HUES6 (cell line): ENCODE measurements around the gene FAM81B.
"Not testable (repeated sequence)": the region's sequence is repeated elsewhere in the genome, so short reads cannot be mapped to it uniquely, and the experiment has no call there.

Experiments
- H3K27ac ChIP-seq: 2 replicates; pipeline ENCODE4 v1.7.0; 2013; ENCODE audit warnings: low read depth, mild to moderate bottlenecking, low read length, inconsistent platforms
- H3K27me3 ChIP-seq: 2 replicates; pipeline ENCODE4 v1.6.1; 2013; ENCODE audit warnings: low read length; ENCODE audit not compliant: control insufficient read depth, insufficient read depth
- H3K36me3 ChIP-seq: 2 replicates; pipeline ENCODE4 v1.6.1; 2013; ENCODE audit warnings: low read length; ENCODE audit not compliant: control insufficient read depth, insufficient read depth
- H3K4me1 ChIP-seq: 2 replicates; pipeline ENCODE4 v1.6.1; 2013; ENCODE audit warnings: low read length; ENCODE audit not compliant: control insufficient read depth, insufficient read depth
- H3K4me3 ChIP-seq: 2 replicates; pipeline ENCODE4 v1.5.1; 2013; ENCODE audit warnings: low read depth, low read length
- H3K9ac ChIP-seq: one replicate; pipeline ENCODE4 v1.6.1; 2013; ENCODE audit warnings: mild to moderate bottlenecking, low read length
- H3K9me3 ChIP-seq: 2 replicates; pipeline ENCODE4 v1.6.1; 2013; ENCODE audit warnings: low read depth, low read length; ENCODE audit not compliant: control insufficient read depth, insufficient read depth

The FAM81B gene

DNA sequence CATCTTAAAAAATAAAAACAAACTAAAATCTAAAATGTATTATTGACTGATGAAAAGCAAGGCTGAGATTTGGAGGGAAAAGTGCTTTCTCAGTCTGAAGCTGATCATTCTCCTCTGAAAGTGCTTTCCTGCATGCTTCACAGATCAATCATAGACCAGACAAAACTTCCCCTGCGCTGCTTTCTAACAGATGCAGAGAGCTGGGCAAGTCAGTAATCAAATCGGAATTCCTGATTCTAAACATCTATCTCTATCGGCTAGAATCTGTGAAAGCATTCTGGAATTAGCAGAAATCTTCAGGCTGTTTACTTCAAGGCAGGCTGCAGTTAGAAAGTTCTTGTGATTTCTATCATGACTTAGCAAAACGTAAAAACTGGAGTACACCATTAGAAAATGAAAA is 15.6 kb upstream of the FAM81B start:
- H3K4me1 ChIP-seq = no peaks in the 10 kb centered on the region

DNA sequence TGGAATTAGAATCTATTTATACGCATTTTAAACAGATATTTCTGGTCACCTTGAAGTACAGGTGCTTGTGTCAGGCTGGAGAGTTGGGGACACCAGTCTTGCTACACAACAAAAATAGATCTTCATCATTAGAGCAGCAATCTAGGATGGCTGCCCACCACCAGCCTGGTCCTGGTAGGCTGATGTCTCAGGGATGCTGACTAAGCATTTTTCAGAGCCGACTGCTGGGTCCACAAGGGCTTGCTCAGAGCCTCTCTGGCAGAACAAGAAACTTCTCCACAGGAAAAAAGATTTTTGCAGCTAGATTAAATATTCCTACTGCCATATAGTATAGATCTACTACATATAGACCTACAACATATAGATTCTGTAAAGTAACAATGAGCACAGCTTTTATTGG is 12.0 kb upstream of the FAM81B start:
- Histone ChIP-seq H3K4me1 (no peaks in the 10 kb centered on the region), H3K9ac (no peak overlapping the region), H3K27me3 (no peaks in the 10 kb centered on the region), H3K9me3 (peaks cover 18% of the 10 kb centered on the region), H3K36me3 (no peaks in the 10 kb centered on the region), H3K4me3 (no peak overlapping the region), H3K27ac (no peak overlapping the region)

More for the DNA sequence above, 15.6 kb upstream of the FAM81B start:
- Histone ChIP-seq H3K9me3 (peaks cover 11% of the 10 kb centered on the region), H3K9ac (no peak overlapping the region), H3K36me3 (no peaks in the 10 kb centered on the region), H3K4me3 (no peak overlapping the region), H3K27ac (no peak overlapping the region), H3K27me3 (no peaks in the 10 kb centered on the region)

DNA sequence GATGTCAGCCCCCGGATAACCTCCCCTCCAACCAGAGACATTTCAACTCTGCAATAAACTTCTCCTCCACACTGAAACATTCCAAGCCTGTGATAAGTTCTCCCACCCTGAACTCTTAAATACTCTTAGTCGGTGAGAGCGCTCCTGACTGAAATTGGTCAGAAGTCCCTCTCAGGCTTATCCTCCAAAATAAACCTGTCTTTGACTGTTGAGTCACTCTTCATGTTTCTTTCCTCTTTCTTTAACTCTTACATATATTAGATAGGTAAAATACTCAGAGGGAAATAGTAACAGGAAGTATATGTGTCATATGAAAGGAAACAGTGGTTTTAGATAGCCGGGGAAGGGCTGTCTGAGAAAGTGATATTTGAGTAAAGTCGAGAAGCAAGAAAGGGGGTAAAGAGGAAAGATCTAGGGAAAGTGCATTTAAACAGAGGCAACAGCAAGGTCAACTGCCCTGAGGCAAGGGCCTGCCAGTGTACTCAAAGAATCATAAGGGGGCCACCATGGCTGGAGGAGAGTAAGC is 11.0 kb upstream of the FAM81B start:
- no peak overlapping the region for H3K4me3 ChIP-seq
- no peaks in the 10 kb centered on the region for H3K4me1 ChIP-seq
- no peak overlapping the region for H3K27ac ChIP-seq
- no peak overlapping the region for H3K9ac ChIP-seq
- no peaks in the 10 kb centered on the region for H3K27me3 ChIP-seq
- H3K36me3 ChIP-seq = no peaks in the 10 kb centered on the region
- peaks cover 18% of the 10 kb centered on the region for H3K9me3 ChIP-seq

GRCh38 chr5:95382801-95383200 is 8.4 kb upstream of the FAM81B start:
- H3K27me3 ChIP-seq = no peaks in the 10 kb centered on the region
- no peak overlapping the region for H3K9ac ChIP-seq
- H3K4me3 ChIP-seq = no peak overlapping the region
- H3K27ac ChIP-seq = no peak overlapping the region
- peaks cover 18% of the 10 kb centered on the region for H3K9me3 ChIP-seq
- no peaks in the 10 kb centered on the region for H3K4me1 ChIP-seq
- H3K36me3 ChIP-seq = no peaks in the 10 kb centered on the region

- no peaks in the 10 kb centered on the region for H3K36me3 ChIP-seq
Observed at GRCh38 chr5:95384485-95385213, 6.5 kb upstream of the FAM81B start.

DNA sequence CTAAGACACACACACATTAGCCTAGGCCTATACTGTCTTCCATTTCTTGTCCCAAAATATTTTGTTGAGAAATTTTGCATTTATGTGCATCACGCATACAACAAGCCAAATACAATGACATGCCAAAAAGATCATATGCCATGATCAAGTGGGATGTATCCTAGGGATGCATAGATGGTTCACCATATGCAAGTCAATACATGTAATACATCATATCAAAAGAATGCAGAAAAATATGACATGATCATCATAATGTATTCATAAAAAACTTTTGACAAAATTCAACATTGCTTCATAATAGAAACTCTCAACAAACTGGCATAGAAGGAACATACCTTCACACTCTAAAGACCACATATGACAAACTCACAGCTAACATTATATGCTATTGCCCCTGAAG is 5.8 kb upstream of the FAM81B start:
- Histone ChIP-seq H3K9ac (no peak overlapping the region), H3K9me3 (peaks cover 10% of the 10 kb centered on the region), H3K27me3 (no peaks in the 10 kb centered on the region), H3K4me1 (no peaks in the 10 kb centered on the region), H3K36me3 (no peaks in the 10 kb centered on the region), H3K4me3 (no peak overlapping the region), H3K27ac (no peak overlapping the region)

More at GRCh38 chr5:95384485-95385213, 6.5 kb upstream of the FAM81B start:
- Histone ChIP-seq H3K4me1 (no peaks in the 10 kb centered on the region), H3K9ac (no peak overlapping the region), H3K27me3 (no peaks in the 10 kb centered on the region), H3K9me3 (peaks cover 17% of the 10 kb centered on the region), H3K4me3 (no peak overlapping the region), H3K27ac (no peak overlapping the region)

DNA sequence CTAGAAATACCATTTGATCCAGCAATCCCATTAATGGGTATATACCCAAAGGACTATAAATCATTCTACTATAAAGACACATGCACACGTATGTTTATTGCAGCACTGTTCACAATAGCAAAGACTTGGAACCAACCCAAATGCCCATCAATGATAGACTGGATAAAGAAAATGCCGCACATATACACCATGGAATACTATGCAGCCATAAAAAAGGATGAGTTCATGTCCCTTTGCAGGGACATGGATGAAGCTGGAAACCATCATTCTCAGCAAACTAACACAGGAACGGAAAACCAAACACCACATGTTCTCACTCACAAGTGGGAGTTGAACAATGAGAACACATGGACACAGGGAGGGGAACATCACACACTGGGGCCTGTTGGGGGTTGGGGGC is 799 bp downstream of the FAM81B start:
- not testable (repeated sequence) for H3K9me3 ChIP-seq, H3K4me3 ChIP-seq, H3K36me3 ChIP-seq, H3K27ac ChIP-seq, H3K9ac ChIP-seq, H3K27me3 ChIP-seq
- peaks cover 14% of the 10 kb centered on the region; the same call in 1 of the 2 replicates for H3K4me1 ChIP-seq

DNA sequence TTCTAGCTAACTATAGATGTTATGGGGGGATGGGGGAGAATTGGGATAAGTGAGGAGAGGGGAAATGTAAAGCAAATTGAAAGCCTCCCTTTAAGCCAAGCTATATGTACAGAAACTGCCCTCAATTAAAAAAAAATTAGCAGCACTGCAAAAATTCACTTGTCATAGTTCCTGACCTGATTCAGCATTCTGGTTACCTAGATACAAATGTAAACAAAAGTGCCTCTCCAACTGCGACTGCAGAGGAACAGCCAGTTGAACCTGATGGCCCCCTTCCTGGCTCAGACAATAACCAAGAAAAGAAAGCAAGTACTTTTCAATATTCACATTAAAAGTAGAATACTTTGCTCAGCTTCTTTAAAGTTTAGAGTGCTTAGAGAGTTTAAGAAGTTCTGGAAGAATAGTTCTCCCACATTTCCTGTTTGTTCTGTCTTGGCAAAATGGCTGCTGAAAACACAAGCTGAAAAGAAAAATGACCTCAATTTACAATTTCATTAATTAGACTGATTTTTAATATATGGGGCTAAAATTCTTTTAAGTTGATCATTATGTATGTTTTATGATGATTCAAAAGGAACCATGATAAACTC is 1.5 kb downstream of the FAM81B start:
- Histone ChIP-seq H3K9me3 (no peaks in the 10 kb centered on the region), H3K4me3 (no peak overlapping the region), H3K27ac (peak overlapping the region; percentile 44; the same call in 1 of the 2 replicates), H3K4me1 (peaks cover 14% of the 10 kb centered on the region; the same call in 1 of the 2 replicates), H3K9ac (no peak overlapping the region), H3K36me3 (no peaks in the 10 kb centered on the region), H3K27me3 (no peaks in the 10 kb centered on the region)

GRCh38 chr5:95393279-95393678 is 2.1 kb downstream of the FAM81B start:
- Histone ChIP-seq H3K9ac (no peak overlapping the region), H3K4me3 (no peak overlapping the region), H3K27ac (peak overlapping the region; percentile 44; the same call in 1 of the 2 replicates), H3K27me3 (no peaks in the 10 kb centered on the region), H3K36me3 (no peaks in the 10 kb centered on the region), H3K9me3 (no peaks in the 10 kb centered on the region), H3K4me1 (peaks cover 14% of the 10 kb centered on the region; the same call in 1 of the 2 replicates)

- H3K4me3 ChIP-seq = no peak overlapping the region
- H3K27me3 ChIP-seq = no peaks in the 10 kb centered on the region
- H3K9me3 ChIP-seq = no peaks in the 10 kb centered on the region
- H3K27ac ChIP-seq = no peak overlapping the region
- H3K36me3 ChIP-seq = no peaks in the 10 kb centered on the region
- H3K4me1 ChIP-seq = no peaks in the 10 kb centered on the region
- H3K9ac ChIP-seq = no peak overlapping the region
Observed at GRCh38 chr5:95398989-95399388, 7.8 kb downstream of the FAM81B start.

- Histone ChIP-seq H3K9ac (no peak overlapping the region), H3K9me3 (no peaks in the 10 kb centered on the region), H3K27me3 (no peaks in the 10 kb centered on the region), H3K27ac (no peak overlapping the region), H3K4me3 (no peak overlapping the region), H3K4me1 (no peaks in the 10 kb centered on the region), H3K36me3 (no peaks in the 10 kb centered on the region)
Observed at GRCh38 chr5:95401626-95402025, 10.5 kb downstream of the FAM81B start.
